Thyroid gland (tissue), 4 donors: ENCODE measurements around the gene REC8.

Experiments used
- CTCF ChIP-seq, 6 experiments: fragments of 200-600 bp in 3 of 6; fragments of 450-650 bp in 3 of 6; sonication (generic) in 3 of 6; IDR thresholded peaks; one replicate each; pipeline ENCODE4 v1.5.1; 2016 to 2019; ENCODE audit warnings: antibody characterized with exemption in 6 of 6, mild to moderate bottlenecking in 2 of 6, inconsistent platforms in 1 of 6, moderate library complexity in 1 of 6
- POLR2A ChIP-seq, 2 donors: fragments of 450-650 bp; IDR thresholded peaks; one replicate each; pipeline ENCODE4 v1.6.1; 2017; ENCODE audit warnings: antibody characterized with exemption in 2 of 2, mild to moderate bottlenecking in 2 of 2, moderate library complexity in 1 of 2

GRCh38 chr14:24155100-24155499 is 16.8 kb upstream of the REC8 start:
- TF ChIP-seq CTCF (IDR thresholded peaks at IDR 0.05) (no peak), POLR2A (IDR thresholded peaks at IDR 0.05) (no peak)
